ENCODE results near the gene EHBP1L1. TPM values are rescaled to one million over a fixed set of nuclear protein-coding genes. Genes with fewer than 3 reads are reported as not detected.

EHBP1L1 gene
- total RNA-seq, 2 experiments from 2014 or later: 55.7 to 60.0 TPM

DNA sequence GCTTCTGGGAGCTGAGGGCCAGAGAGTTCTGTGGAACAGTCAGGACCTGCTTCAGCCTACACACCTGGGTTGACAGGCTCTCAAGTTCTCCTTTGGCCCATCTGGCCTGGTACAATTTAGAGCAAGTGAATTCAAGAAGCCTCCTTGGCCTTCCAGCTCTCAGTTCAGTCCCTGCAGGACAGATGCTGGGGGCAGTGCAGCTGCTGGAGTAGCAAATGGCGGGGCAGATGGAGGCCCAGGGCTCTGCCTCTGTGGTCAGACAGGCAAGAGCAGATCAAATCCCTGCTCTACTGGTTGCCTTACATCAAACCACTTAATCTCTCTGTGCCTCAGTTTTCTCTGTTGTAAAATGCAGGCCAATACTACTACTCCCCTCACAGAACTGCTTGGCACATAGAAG lies 28.4 kb downstream of the EHBP1L1 start:
- Mint-ChIP-seq H3K9me3 (no peaks in the 10 kb centered on the region), H3K27ac (no peak overlapping the region), H3K27me3 (no peaks in the 10 kb centered on the region), H3K4me1 (peaks cover 10% of the 10 kb centered on the region), H3K4me3 (no peak overlapping the region), H3K36me3 (peaks cover 6% of the 10 kb centered on the region)
- no peak for DNase-seq

DNA sequence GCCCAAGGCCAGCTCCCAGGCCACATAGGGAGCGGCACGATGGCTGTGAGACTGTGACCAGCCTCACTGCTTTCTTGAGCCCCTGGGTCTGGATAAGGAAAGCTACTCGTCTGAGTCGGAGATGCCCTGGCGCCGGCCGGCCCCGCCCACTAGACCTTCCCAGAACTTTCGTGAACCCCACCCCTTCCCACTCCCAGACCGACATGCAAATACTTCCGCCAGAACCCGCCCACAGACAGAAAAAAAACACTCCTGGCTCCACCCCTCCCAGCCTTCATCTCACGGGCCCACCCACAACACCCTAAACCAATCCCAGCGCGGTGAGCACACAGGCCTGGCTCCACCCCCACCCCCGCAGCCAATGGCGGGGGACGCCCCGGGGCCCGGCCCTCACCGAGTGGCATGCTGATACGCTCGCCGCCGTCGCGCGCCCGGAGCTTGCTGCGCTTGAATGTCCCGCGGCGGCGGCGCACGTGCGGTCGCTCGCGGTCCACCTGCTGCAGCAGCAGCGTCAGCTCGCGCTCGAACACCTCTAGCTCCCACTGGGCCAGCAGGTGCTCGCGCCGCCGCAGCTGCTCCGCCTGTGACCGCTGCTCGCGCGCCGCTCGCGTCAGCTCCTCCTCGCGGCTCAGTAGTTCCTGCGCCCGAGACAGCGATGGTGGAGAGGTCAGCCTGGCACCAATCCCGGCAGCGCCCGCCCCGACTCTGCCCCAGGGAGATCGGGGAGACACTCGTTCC lies 31.2 kb downstream of the EHBP1L1 start:
- no peak overlapping the region for H3K4me3 Mint-ChIP-seq
- H3K27me3 Mint-ChIP-seq: no peaks in the 10 kb centered on the region
- no peak for DNase-seq
- H3K27ac Mint-ChIP-seq: no peak overlapping the region
- H3K36me3 Mint-ChIP-seq: peaks cover 11% of the 10 kb centered on the region
- peaks cover 29% of the 10 kb centered on the region for H3K4me1 Mint-ChIP-seq
- H3K9me3 Mint-ChIP-seq: no peaks in the 10 kb centered on the region

GRCh38 chr11:65607614-65608426 lies 32.0 kb downstream of the EHBP1L1 start:
- no peak overlapping the region for H3K4me3 Mint-ChIP-seq
- no peaks in the 10 kb centered on the region for H3K9me3 Mint-ChIP-seq
- no peak for DNase-seq
- peaks cover 14% of the 10 kb centered on the region for H3K36me3 Mint-ChIP-seq
- H3K4me1 Mint-ChIP-seq: peaks cover 37% of the 10 kb centered on the region
- no peaks in the 10 kb centered on the region for H3K27me3 Mint-ChIP-seq
- no peak overlapping the region for H3K27ac Mint-ChIP-seq

- Mint-ChIP-seq H3K27me3 (no peaks in the 10 kb centered on the region), H3K36me3 (peaks cover 21% of the 10 kb centered on the region), H3K27ac (peak overlapping the region; percentile 30), H3K4me3 (no peak overlapping the region), H3K4me1 (peaks cover 41% of the 10 kb centered on the region), H3K9me3 (no peaks in the 10 kb centered on the region)
- no peak for DNase-seq
Measured at GRCh38 chr11:65609229-65609628, 33.4 kb downstream of the EHBP1L1 start.

GRCh38 chr11:65609665-65610064 lies 33.8 kb downstream of the EHBP1L1 start:
- Mint-ChIP-seq H3K4me3 (no peak overlapping the region), H3K4me1 (peaks cover 41% of the 10 kb centered on the region), H3K27ac (no peak overlapping the region), H3K9me3 (no peaks in the 10 kb centered on the region), H3K27me3 (no peaks in the 10 kb centered on the region), H3K36me3 (peaks cover 21% of the 10 kb centered on the region)
- no peak for DNase-seq

DNA sequence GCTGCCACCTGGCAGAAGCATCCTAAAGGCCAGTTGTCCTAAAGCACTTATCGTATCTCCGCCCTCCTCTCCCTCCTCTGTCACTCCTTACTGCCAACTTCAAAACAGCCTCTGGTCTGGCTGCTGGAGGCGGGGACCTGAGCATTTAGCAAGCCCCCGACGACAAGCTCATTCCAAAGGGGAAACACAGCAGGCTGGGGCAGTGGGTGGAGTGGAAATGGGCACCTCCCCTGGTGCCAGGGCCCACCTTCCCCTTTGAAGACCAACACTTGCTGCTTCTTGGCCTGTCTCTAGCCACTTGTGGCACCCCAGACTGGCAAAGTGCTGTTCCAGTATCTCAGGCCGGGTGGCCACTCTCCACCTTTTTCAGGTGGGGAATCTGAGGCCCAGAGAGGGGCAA lies 34.6 kb downstream of the EHBP1L1 start:
- H3K4me3 Mint-ChIP-seq: no peak overlapping the region
- H3K27ac Mint-ChIP-seq: peak overlapping the region; percentile 14
- peaks cover 41% of the 10 kb centered on the region for H3K4me1 Mint-ChIP-seq
- H3K27me3 Mint-ChIP-seq: no peaks in the 10 kb centered on the region
- DNase-seq: no peak
- peaks cover 21% of the 10 kb centered on the region for H3K36me3 Mint-ChIP-seq
- no peaks in the 10 kb centered on the region for H3K9me3 Mint-ChIP-seq

DNA sequence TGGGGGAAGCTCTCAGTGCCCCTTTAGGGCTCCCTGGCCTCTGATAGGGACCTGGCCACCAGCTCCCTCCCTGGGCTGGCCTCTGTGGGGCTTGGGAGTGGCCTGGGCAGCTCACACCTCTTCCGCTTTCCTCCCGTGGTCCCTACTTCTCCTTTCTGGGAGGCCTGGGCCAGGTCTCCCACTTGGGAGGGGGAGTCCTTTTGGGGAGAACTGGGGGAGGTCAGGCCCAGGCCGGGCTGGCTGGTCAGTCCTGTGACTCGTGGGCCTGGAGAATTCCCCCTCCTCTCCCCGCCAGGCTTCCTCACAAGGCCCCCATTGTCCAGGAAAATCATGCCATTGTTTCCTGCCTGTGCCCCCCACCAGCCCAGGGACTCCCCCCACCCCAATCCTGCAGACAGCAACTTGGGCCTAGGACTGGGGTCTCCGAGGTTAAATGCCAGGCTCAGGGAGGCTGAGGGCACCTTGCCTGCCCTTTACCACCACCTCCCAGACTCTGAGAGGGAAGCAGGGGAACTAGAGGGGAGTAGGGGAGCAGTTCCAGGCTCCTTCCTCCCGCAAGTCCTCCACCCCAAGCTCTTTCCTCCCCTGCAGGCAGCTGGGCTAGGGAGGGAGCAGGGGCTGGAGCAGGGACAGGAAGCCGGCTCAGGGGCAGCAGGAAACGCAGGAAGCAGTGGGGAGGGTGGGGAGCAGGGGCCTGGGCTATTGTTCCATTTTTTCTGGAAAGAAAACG lies 35.3 kb downstream of the EHBP1L1 start:
- Mint-ChIP-seq H3K27ac (peak overlapping the region; percentile 70), H3K27me3 (no peaks in the 10 kb centered on the region), H3K36me3 (peaks cover 20% of the 10 kb centered on the region), H3K9me3 (no peaks in the 10 kb centered on the region), H3K4me3 (peak overlapping the region; percentile 95), H3K4me1 (peaks cover 41% of the 10 kb centered on the region)
- no peak for DNase-seq

GRCh38 chr11:65611758-65612603 lies 36.1 kb downstream of the EHBP1L1 start:
- H3K27me3 Mint-ChIP-seq: no peaks in the 10 kb centered on the region
- DNase-seq: no peak
- peak overlapping the region; percentile 80 for H3K27ac Mint-ChIP-seq
- H3K36me3 Mint-ChIP-seq: peaks cover 25% of the 10 kb centered on the region
- H3K9me3 Mint-ChIP-seq: no peaks in the 10 kb centered on the region
- H3K4me1 Mint-ChIP-seq: peaks cover 43% of the 10 kb centered on the region
- H3K4me3 Mint-ChIP-seq: peak overlapping the region; percentile 95

DNA sequence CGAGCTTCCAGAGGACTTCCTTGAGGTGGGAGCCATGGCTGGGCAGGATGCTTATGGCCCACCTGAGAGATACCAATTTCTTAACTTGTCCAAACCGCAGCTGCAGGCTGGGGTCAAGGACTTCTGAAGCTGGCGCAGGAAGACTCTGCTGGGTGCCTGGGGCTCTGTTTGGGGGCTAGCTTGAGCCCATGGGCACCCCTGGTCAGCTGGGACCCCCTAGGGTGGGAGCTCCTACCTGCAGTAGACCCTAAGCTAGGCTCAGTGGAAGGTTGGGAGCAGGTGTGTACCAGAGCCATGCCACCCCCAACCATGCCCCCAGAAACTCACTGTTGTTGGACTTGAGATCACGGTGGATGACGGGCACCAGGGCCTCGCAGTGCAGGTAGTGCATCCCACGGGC lies 36.8 kb downstream of the EHBP1L1 start:
- Mint-ChIP-seq H3K4me3 (peak overlapping the region; percentile 95), H3K27ac (peak overlapping the region; percentile 80), H3K4me1 (peaks cover 49% of the 10 kb centered on the region), H3K9me3 (no peaks in the 10 kb centered on the region), H3K36me3 (peaks cover 25% of the 10 kb centered on the region), H3K27me3 (no peaks in the 10 kb centered on the region)
- DNase-seq: no peak

GRCh38 chr11:65613091-65613928 lies 37.5 kb downstream of the EHBP1L1 start:
- peak overlapping the region; percentile 95 for H3K4me3 Mint-ChIP-seq
- H3K4me1 Mint-ChIP-seq: peaks cover 49% of the 10 kb centered on the region
- H3K27ac Mint-ChIP-seq: peak overlapping the region; percentile 80
- H3K36me3 Mint-ChIP-seq: peaks cover 25% of the 10 kb centered on the region
- no peaks in the 10 kb centered on the region for H3K9me3 Mint-ChIP-seq
- H3K27me3 Mint-ChIP-seq: no peaks in the 10 kb centered on the region
- DNase-seq: peak; percentile 29

- no peaks in the 10 kb centered on the region for H3K9me3 Mint-ChIP-seq
- H3K27me3 Mint-ChIP-seq: no peaks in the 10 kb centered on the region
- peaks cover 24% of the 10 kb centered on the region for H3K36me3 Mint-ChIP-seq
- H3K4me3 Mint-ChIP-seq: peak within 1 kb of the TSS; percentile 99
- peak; percentile 100 for DNase-seq
- H3K27ac Mint-ChIP-seq: peak within 1 kb of the TSS; percentile 98
- peaks cover 42% of the 10 kb centered on the region for H3K4me1 Mint-ChIP-seq
Measured at GRCh38 chr11:65615229-65615949, 39.5 kb downstream of the EHBP1L1 start, which contains the start of gene PCNX3. TSS of gene PCNX3 (plus strand) at chr11:65615776. CDS start at chr11:65616312, 536 bp downstream.

- H3K27ac Mint-ChIP-seq: peak overlapping the region; percentile 98
- peak overlapping the region; percentile 99 for H3K4me3 Mint-ChIP-seq
- DNase-seq: peak; percentile 70
- no peaks in the 10 kb centered on the region for H3K9me3 Mint-ChIP-seq
- no peaks in the 10 kb centered on the region for H3K27me3 Mint-ChIP-seq
- H3K4me1 Mint-ChIP-seq: peaks cover 37% of the 10 kb centered on the region
- H3K36me3 Mint-ChIP-seq: peaks cover 23% of the 10 kb centered on the region
Measured at GRCh38 chr11:65615950-65616574, 40.2 kb downstream of the EHBP1L1 start.

DNA sequence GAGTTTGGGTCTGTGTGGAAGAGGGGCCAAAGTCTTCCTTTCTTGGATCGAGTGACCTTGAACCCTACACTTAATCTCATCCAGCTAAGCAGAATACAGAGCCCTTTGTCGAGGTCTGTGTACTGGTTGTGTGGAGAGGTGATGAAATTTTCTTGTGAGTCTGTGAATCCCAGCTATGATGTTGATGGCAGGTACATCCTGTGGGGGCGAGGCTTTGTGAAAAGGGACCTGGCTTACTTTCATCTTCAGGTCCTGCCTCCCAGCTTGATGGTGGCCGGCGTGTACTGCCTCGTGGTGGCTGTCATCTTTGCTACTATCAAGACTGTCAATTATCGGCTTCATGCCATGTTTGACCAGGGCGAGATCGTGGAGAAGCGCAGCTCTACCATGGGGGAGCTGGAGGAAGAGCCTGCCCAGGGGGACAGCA lies 40.7 kb downstream of the EHBP1L1 start:
- Mint-ChIP-seq H3K27me3 (no peaks in the 10 kb centered on the region), H3K4me3 (peak overlapping the region; percentile 99), H3K9me3 (no peaks in the 10 kb centered on the region), H3K36me3 (peaks cover 22% of the 10 kb centered on the region), H3K4me1 (peaks cover 33% of the 10 kb centered on the region), H3K27ac (peak overlapping the region; percentile 97)
- DNase-seq: peak; percentile 50
